GM19035 (cell line): ENCODE data around the gene WDSUB1.
A peak's percentile ranks its signal among the peaks of the same experiment; 100 is the strongest.

ENCODE experiments used
- ATAC-seq: cut with Tn5 transposase; IDR thresholded peaks from one replicate; pipeline ENCODE4 v1.9.1; 2021; ENCODE audit not compliant: unreplicated experiment

The WDSUB1 gene

DNA sequence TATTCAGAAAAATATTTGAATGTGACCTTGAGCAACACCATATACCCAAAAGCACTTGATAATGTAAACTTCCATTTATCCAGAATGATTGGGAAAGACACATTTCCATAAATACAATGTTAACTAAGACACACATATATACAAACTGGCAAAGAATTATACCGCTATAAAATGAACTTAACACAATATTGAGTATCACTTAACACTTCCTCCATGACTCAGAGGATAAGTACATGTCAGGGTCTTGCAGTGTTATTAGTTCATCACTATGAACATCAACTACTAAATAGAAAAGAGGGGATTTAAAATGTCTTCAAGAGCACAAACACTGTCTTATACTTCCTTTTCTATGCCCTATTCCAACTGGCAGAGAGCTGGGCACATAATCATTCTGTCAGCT, 18.6 kb downstream of the WDSUB1 start:
- no peak for ATAC-seq

DNA sequence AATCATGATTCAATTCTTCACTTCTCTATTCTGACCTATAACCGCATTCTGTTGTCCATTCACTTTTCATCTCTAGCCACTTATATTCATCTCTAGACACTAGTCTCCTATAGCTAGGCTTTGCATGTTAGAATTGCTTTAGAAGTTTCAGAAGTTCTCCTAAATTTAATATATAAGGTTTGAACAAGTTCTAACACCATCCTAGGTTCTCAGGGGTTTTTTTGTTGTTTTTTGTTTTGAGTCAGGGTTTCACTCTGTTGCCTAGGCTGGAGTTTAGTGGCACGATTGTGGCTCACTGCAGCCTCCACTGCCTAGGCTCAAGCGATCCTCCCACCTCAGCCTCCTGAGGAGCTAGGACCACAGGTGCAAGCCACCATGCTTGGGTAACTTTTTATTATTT, 19.9 kb downstream of the WDSUB1 start:
- peak; percentile 71 for ATAC-seq

DNA sequence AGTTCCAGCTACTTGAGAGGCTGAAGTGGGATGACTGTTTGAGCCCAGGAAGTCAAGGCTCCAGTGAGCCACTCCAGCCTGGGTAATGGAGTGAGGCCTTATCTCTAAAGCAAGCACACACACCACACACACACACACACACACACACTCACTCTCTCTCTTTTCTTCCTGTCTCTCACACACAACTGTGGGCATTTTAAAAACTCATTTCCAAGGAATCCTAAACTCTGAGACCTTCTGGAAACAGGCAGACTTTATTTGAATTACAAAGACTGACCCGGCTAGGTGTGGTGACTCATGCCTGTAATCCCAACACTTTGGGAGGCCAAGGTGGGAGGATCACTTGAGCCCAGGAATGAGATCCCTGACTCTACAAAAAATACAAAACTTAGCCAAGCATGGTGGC, 21.3 kb downstream of the WDSUB1 start:
- ATAC-seq, result no peak

DNA sequence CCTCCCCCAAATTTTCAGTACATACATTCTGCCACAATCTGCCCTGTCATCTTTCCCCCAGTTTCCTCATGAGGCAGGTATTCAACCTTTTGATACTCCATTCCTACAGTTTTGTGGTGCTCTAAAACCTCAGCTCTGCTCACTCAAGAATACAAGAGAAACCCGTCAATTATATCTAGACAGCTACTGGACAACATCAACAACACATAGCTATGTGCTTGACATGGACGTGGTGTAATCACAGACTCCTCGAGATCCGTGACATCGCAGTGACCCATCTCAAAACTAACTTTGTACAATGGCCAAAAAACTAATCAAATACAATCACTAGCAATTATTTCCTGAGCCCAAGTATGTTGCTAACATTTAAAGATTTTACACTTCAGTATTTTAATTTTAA, 23.6 kb downstream of the WDSUB1 start:
- no peak for ATAC-seq

DNA sequence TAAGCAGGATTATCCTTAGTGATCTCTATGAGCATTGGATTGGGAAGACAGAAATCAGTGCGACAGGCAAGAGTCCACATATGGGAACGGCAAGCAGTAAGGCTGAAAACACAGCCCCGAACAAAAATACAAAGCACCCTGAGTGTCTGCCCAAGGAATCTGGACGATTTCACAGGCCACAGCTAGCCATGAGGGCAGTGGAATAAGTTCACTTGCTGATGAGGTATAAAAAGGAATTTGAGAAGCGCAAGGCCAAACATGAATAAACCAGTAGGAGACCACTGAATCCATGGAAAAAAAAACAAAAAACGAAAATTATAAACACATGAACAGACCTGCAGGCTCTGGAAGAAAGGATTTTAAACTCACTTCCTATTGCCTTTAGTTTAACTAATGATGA, 24.3 kb downstream of the WDSUB1 start:
- no peak for ATAC-seq

DNA sequence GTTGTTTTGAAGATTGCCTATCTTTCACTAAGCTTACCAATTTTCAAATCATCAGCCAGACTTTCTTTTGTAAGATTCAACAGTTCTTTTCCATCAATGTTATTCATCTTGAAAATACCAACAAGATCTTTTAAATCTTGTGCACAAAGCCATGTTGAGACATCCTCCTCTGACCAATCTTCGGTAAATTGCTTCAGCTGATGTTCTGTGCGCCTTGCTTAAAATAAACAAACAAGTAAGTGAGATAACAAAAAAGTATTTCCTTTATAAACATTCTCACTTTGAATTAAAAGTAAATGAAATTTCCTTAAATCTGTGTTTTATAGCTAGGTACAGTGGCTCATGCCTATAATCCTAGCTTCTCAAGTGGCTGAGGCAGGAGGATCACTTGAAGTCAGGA, 30.3 kb downstream of the WDSUB1 start:
- ATAC-seq, result no peak

DNA sequence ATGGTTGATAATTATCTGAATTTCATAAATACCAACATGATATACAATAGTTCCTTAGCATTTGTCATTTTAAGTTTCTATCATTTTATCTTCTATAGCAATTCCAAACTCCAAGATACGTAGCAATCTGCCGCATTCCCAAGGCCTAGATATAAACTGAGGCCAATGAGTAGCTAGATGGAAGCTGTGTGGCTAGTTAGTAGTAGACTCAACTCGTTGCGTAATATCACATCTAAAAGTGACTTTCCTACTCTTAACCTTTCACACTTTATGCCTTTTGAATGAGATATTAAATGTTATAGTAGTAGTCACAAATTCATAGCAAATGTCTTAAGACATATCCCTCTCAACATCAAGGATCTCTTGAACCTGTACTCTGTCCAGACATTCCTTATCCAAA, 33.6 kb downstream of the WDSUB1 start:
- ATAC-seq, result no peak

DNA sequence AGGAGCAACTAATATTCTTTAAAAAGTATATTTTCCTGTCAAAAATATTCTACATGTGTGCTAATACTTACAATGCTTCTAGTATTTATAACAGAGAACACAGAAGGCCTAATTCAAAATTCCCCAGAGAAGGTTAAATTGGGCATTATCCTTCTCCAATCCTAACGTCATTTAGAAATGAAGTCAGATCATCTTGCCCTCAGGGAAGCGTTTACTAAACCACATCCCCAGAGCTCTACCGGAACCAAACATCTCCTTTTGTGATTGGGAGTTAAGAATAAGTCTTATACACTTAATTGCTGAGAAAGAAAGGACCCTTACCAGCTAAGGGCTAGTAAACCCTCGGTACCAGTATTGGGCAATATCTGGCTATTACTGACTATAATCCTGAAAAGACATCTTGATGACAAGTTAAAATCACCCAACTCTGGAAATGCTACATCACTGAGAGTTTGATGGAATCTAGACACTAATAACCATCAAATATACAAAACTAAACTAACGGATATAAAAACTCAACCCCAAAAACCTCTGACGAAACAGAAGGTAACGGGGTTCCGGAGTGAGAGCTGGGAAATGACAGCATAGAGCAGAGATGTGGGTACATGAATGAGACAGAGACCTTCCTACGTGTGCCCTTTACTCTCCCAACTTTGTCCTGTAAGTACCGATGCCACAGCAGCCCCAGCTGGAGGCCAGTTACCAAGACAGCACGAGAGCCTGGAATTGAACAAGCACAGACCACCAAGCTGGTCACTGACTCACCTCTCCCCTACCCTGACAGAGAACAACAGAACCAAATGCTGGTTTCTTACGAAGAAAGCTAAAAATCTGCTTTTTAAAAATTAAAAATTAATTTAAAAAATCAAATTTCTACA, 35.0 kb downstream of the WDSUB1 start:
- no peak for ATAC-seq

DNA sequence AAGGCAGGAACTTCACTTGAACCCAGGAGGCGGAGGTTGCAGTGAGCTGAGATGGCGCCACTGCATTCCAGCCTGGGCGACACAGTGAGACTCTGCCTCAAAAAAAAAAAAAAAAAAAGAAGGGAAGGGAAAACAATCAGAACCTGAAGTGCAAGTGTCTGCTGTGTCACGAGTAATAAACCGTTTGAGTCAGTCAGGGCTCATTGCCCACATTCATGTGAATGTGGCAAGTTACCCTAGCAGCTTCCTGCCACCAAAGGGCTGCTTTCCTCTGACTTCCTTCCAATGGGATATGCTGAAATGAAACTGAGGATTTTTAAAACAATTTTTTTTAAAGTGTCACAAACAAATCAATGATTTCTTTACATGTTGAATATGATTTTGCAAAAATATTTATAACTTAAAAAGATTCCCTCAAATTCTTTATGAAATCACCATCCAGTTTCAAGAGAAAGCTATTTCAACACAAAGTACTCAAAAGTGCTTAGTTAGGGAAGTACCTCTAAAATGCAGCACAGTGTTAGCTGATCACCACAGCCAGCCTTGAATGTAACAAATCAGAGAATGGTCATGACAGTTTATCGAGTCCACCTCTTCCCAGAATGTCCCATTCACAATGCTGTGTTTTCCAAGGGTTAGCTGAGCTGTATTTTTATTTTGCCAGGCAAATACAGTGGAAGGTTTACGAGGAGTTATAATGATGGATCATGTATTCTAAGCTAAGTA, 36.4 kb downstream of the WDSUB1 start:
- ATAC-seq, result no peak

DNA sequence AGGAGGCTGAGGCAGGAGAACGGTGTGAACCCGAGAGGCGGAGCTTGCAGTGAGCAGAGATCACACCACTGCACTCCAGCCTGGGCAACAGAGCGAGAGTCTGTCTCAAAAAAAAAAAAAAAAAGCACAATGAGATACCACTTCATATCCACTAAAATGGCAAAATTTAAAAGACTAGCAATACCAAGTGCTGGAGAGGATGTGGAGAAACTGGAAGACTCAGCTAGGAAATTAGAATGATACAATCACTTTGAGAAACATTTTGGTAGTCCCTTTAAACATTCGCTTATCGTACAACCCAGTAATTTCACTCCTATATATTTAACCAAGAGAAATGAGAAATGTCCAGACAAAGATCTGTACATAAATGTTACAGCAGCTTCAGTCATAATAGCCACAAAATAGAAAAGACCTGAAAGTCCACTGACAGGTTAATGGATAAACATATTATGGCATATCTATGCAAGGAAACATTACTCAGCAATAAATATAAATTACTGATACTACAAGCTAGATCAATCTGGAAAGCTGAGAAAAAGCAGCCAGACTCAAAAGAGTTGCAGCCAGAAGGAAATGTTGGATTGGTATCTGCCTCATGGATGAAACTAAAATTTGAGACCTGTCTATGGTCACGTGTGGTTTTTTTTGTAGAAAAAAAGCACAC, 40.0 kb downstream of the WDSUB1 start:
- no peak for ATAC-seq

DNA sequence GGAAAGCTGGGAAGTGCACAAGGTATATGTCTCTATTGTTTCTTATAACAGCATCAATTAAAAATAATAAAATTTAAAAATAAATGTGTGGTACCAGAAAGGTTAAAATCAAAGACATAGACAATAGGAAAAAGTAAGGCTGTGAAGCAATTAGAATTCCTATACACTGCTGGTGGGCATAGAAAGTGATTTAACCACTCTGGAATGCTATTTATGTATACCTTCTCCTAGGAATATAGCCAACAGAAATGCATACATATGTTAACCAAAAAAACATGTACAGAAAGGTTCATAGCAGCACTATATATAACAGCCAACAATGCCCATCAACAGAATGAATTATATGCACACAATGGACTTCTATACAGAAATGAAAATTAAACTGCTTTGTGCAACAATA, 43.0 kb downstream of the WDSUB1 start:
- ATAC-seq, result no peak

DNA sequence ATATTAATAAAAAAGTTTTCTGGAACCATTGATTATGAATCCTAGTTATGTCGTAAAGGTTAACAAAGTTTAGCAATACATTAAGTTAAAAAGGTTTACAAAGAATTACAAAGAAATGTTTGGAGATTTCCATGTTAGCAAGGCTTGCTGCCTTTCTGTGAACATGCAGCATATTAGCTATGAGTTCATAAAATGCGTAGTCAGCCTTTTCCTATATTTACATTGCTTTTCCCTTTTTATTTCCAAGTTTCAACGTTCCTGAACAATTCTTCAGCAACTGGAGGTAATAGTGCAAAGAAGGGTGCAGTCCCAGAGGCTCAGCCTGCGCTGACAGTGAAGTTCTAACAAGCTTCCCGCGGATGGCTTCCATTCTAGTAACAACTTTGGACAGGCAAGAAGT, 51.6 kb downstream of the WDSUB1 start:
- no peak for ATAC-seq

DNA sequence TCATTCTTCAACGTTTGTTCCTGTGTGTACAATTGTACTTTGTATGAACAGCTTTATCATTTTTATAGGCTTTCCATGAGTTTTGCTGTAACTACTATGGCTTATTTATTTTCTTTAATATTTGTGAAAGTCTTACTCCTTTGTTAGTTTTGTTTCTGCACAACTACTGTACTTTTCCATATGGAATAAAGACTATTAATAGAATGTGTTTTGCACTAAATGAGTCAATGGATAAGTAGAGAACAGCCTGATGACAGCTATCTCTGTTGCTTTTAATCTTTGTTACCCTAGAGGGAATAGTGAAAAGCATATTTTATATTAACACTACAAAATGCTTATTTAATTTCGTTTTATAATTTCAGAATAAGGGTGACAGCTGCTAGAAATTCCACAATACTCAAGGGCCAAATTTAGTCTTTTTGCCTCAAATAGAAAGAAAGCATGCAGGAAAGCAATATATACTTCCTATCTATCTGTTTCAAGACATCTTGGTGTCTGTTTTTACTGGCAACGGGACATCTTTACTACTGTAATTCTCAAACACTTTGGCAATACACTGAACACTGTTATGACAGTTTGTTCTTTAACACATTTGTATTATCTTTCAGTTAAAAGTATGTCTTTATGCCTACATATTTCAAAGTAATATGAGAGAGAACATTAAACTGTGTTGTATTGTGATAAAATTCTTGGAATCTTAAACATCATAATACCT, 53.9 kb downstream of the WDSUB1 start:
- no peak for ATAC-seq

DNA sequence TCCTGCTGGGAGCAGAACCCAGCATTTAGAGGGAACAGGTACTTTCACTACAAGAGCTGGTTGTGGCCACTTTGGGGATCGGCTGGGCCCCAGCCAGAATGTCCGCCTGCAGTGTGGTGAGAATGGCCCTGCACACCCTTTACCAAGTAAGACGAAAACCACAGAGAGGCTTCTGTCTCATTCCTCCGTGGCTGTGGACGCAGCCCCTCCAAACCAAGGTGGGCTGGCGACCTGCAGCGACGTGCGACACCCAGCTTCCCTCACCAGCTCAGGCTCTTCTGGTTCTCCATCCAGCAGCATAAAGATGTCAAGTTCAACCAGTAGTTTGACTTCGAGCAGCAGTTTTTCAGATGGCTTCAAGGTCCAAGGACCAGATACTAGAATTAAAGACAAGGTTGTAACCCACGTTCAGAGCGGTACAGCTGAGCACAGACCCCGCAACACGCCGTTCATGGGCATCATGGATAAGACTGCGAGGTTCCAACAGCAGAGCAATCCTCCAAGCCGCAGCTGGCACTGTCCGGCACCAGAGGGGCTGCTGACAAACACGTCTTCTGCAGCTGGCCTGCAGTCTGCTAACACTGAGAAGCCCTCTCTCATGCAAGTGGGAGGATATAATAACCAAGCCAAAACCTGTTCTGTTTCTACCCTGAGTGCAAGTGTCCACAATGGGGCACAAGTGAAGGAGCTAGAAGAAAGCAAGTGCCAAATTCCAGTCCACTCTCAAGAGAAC, 56.2 kb downstream of the WDSUB1 start:
- ATAC-seq, result no peak

DNA sequence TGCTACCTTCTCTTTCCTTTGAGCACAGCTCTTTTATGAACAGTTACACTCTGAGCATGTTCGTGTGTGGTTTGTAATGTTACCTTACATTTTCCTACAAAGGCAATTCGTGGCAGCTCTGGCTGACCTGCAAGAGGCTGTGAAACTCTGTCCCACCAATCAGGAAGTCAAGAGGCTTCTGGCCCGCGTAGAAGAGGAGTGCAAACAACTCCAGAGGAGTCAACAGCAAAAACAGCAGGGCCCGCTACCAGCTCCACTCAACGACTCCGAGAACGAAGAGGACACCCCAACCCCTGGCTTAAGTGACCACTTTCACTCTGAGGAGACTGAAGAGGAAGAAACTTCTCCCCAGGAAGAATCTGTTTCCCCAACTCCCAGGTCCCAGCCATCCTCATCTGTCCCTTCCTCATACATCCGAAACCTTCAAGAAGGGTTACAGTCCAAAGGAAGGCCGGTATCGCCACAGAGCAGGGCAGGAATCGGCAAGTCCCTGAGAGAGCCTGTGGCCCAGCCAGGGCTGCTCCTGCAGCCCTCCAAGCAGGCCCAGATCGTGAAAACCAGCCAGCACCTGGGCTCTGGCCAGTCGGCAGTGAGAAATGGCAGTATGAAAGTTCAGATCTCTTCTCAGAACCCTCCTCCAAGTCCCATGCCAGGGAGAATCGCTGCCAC, 56.9 kb downstream of the WDSUB1 start:
- ATAC-seq, result no peak

DNA sequence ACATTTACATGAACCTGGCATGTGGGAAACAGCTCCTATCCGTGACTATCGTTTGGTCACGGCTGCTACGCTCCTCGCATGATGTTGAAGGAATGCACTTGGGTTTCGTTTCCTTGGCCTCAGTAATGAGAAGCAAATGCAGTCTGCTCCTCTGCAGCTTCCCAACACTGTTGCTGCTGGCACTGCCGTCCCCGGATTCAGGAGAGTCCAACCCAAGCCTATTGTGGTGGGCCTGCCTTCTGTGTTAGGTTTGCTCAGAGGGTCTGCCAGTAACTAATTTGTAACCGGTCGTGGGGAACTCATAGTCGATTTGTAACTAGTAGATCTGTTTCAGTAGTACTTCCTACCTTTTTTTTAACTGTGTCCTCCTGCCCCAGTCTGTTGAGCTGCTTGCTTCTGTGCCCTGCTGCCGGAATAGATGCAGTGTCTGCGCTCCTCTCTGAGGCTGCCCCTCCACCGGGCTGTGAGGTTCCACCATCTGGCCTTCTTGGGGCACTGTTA, 58.4 kb downstream of the WDSUB1 start:
- ATAC-seq, result no peak

DNA sequence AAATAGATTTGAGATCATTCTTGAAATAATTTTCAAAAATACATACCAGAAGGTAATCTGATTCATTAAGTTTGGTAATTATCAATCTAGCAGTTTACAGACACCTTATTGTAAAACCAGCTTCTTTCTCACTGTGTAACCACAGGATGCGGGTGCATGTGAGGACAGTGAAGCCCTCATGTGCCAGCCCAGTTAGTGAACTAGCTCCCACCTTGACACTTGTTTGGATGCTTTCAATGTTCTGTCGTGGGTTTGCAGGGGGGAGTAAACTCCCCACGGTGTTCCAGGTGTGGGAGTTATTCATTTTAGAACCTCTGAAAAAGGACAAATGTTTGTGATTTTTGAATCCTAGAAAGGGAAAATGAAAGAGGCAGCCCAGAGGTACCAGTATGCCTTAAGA, 59.0 kb downstream of the WDSUB1 start:
- no peak for ATAC-seq

DNA sequence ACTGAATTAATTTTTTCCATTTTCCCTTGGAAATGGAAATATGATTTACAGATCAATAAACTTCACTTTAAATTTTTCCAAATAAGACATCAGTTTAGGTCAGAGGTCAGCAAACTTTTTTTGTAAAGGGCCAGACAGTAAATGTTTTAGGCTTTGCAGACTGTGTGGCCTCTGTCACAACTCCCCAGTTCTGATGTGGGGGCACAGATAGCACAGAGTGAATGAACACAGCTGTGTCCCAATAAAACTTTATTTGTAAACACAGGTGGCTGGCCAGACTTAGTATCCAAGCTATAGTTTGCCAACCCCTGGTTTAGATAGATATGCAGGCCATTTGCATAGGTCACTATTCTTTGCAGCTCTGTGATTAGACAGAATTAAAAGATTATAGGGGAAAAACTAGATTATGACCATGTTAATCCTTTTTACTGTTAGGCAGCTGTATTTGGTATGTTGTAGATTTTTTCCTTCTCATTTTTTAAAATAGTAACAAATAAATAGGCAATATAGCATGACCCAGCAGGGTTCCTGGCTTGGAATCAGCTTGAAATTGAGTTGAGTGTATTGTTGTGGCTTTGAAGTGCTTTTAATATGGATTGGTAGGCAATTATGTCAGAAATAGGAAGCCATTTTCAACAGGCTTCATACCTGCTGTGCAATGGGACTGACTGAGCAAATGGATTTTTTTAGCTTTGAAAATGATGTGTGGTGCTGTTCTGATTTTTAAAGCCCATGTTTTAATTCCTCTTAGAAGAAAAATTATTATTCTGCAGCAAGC, 59.7 kb downstream of the WDSUB1 start:
- no peak for ATAC-seq

DNA sequence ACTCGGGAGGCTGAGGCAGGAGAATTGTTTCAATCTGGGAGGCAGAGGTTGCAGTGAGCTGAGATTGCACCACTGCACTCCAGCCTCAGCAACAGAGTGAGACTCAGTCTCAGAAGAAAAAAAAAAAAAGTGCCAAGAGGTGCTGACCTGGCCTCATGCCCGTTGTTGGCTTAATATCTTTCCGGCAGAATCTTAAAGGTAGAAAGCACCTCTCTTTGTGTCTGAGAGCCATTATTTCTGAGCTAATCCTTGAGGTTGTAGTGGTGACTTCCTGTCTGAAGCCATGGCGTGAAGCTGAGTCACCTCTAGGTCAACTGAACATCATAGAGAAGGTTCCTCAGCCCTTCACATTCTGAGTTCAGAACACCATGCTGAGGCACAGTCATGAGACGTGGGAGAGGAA, 60.4 kb downstream of the WDSUB1 start:
- ATAC-seq, result no peak
